SK-N-SH treated with all-trans-retinoic acid at 6 μM for 48 hours (cell line): ENCODE measurements around the gene PITPNC1.

ENCODE experiments used
- BACH2 ChIP-seq: fragments of 250-450 bp; sonication (Bioruptor Pico); IDR thresholded peaks from 2 replicates; pipeline ENCODE4 v1.9.0; 2021; ENCODE audit warnings: mild to moderate bottlenecking, borderline replicate concordance
- CREB5 ChIP-seq: fragments of 250-450 bp; sonication (Bioruptor Pico); IDR thresholded peaks from 2 replicates; pipeline ENCODE4 v1.5.1; 2020; ENCODE audit warnings: low read depth, mild to moderate bottlenecking, moderate library complexity
- CSRNP3 ChIP-seq: fragments of 250-450 bp; sonication (Bioruptor Pico); IDR thresholded peaks from 2 replicates; pipeline ENCODE4 v1.5.1; 2021; ENCODE audit warnings: mild to moderate bottlenecking, moderate library complexity
- ESRRG ChIP-seq: fragments of 250-450 bp; sonication (Bioruptor Pico); IDR thresholded peaks from 2 replicates; pipeline ENCODE4 v1.6.1; 2021; ENCODE audit warnings: mild to moderate bottlenecking
- GLIS3 ChIP-seq: fragments of 250-450 bp; sonication (Bioruptor Pico); IDR thresholded peaks from 2 replicates; pipeline ENCODE4 v1.5.0; 2020; ENCODE audit warnings: mild to moderate bottlenecking, moderate library complexity
- PATZ1 ChIP-seq: fragments of 250-450 bp; sonication (Bioruptor Pico); IDR thresholded peaks from 2 replicates; pipeline ENCODE4 v1.8.0; 2020; ENCODE audit warnings: mild to moderate bottlenecking, moderate library complexity, borderline replicate concordance
- PPARA ChIP-seq: fragments of 250-450 bp; sonication (Bioruptor Pico); IDR thresholded peaks from 2 replicates; pipeline ENCODE4 v1.5.0; 2020; ENCODE audit warnings: mild to moderate bottlenecking, borderline replicate concordance
- SNAI2 ChIP-seq: fragments of 250-450 bp; sonication (Bioruptor Pico); IDR thresholded peaks from 2 replicates; pipeline ENCODE4 v1.5.0; 2020; ENCODE audit warnings: mild to moderate bottlenecking, moderate library complexity
- ZC3H10 ChIP-seq: fragments of 250-450 bp; sonication (Bioruptor Pico); IDR thresholded peaks from 2 replicates; pipeline ENCODE4 v1.5.1; 2021; ENCODE audit warnings: mild to moderate bottlenecking, moderate library complexity
- ZFP30 ChIP-seq: fragments of 450-650 bp; formaldehyde crosslinking; IDR thresholded peaks from 2 replicates; pipeline ENCODE4 v1.5.0; 2022; ENCODE audit warnings: mild to moderate bottlenecking, moderate library complexity
- ZNF565 ChIP-seq: fragments of 450-650 bp; formaldehyde crosslinking; conservative IDR thresholded peaks from 2 replicates; pipeline ENCODE4 v1.5.0; 2020; ENCODE audit warnings: low read depth, mild to moderate bottlenecking, moderate library complexity
- ZNF8 ChIP-seq: fragments of 450-650 bp; formaldehyde crosslinking; IDR thresholded peaks from 2 replicates; pipeline ENCODE4 v1.5.0; 2020; ENCODE audit warnings: mild to moderate bottlenecking, moderate library complexity

GRCh38 chr17:67511012-67511411 lies 133.9 kb downstream of the PITPNC1 start:
- TF ChIP-seq ZNF8 (no peak), PATZ1 (no peak), GLIS3 (CRISPR knock-in tag) (no peak), CSRNP3 (CRISPR knock-in tag) (no peak), CREB5 (CRISPR knock-in tag) (no peak), PPARA (CRISPR knock-in tag) (no peak), ZC3H10 (CRISPR knock-in tag) (no peak), ESRRG (CRISPR knock-in tag) (no peak), BACH2 (CRISPR knock-in tag) (no peak), SNAI2 (no peak), ZFP30 (CRISPR knock-in tag) (no peak), ZNF565 (CRISPR knock-in tag) (no peak)
